Stimulated activated CD8-positive, alpha-beta memory T cell treated with anti-CD3 and anti-CD28 coated beads, Interleukin-15, amount 100 ng/mL, for 24 hours (primary cell): ENCODE measurements around the gene NEUROG3.

ENCODE experiments used
- DNase-seq: peaks from one replicate; pipeline ENCODE4 v3.0.0-alpha.2; 2020; ENCODE audit warnings: low read depth

Gene NEUROG3

DNA sequence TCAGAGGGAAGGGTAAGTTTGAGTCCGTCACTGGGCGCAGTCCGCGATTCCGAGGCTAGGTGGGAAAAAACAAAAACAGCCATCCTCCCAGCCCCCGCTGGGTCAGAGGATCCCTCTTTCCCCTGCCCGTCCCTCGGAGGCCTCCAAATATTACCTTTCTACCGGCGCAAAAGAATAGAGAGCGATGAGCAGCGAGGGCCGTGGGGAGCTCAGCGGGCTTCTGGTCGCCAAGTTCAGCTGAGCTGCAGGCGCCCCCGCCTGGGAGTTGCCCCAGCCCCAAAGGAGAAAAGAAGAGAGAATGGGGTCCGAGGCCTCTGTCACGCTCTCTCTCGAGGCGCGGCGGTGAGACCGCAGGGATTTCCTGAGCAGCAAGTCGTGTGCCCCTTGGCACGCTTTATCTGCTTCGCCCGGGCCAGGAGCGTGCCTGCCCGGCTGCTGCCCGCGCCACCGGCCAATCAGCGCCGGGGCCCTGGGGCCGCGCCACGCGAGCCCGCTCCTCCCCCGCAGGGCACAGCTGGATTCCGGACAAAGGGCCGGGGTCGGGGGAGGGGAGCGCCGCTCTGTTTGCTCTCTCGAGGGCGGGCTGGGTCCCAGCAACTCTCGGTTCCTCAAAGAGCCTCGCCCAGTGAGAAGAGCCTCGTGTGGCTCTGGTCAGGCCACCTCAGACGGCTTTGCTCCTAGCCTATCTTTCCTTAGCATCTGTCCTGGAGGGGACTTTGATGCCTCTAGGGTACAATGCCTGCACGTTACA lies at the start of gene NEUROG3:
TSS of gene NEUROG3 (minus strand) at position 367 of the 751 bp plus-strand sequence. CDS start 379 bp downstream, outside the sequence.
- DNase-seq = no peak

- no peak for DNase-seq
Observed at GRCh38 chr10:69620625-69621024, 47.4 kb upstream of the NEUROG3 start.

DNA sequence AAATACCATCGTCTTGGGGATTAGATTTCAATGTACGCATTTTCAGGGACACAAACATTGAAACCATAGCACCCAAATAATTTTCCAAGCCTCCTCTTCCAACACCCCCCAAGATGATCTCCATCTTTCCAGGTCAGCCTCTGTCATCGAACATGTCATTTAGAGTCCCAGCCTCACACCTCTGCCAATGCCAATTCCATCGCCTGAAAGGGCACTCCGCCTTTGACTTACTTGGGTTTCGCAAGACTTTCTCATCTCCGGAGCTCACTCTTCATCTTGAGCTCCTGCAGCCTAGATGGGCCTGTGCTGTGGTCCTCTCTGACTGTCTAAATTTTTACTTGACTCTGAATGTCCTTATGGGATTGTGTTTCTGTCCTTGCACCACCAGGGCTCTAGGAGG lies 46.4 kb upstream of the NEUROG3 start:
- no peak for DNase-seq

- DNase-seq = no peak
Observed at GRCh38 chr10:69618746-69619145, 45.5 kb upstream of the NEUROG3 start.

- DNase-seq = no peak
Observed at GRCh38 chr10:69616358-69616757, 43.1 kb upstream of the NEUROG3 start.

GRCh38 chr10:69614130-69614529 lies 40.9 kb upstream of the NEUROG3 start:
- no peak for DNase-seq

GRCh38 chr10:69612760-69613159 lies 39.5 kb upstream of the NEUROG3 start:
- no peak for DNase-seq

GRCh38 chr10:69609077-69609476 lies 35.9 kb upstream of the NEUROG3 start:
- DNase-seq = no peak

- no peak for DNase-seq
Observed at GRCh38 chr10:69600761-69601330, 27.6 kb upstream of the NEUROG3 start.

DNA sequence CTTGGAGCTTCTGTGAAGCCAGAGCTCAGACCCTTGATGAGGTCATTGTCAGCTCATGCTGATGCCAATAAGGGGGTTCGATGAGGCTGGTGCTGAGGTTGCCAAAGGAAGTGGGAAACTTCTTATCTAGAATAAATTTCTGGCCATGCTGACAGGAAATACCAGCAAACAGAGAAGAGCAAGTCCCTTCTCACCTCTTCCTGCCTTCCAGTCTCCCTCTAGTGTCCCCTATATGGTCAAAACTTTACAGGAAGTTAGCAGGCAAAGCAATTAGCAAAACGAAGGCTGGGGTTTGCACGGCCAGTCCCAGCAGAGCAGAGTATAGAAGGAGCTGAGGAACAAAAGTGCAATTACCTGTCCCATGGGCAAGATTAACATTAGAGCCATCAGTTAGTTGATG lies 15.1 kb upstream of the NEUROG3 start:
- no peak for DNase-seq

DNA sequence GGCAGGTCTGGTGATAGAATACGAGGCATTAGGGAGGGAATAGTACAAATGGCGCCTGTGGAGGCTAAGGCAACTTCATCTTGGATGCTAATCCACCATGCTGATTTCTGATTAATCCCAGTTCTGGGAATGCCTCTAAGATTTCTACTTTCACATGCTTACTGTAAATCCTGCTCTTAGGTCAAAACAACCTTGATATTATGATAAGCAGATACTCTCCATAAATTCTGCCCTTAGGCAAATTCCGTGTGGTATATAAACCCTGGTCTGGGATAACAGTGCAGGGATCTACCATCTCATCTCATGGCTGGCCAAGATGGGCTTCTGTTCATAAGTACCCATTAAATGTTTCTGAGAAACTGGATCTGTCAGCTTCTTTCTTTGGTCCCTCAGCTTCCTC lies 11.4 kb upstream of the NEUROG3 start:
- DNase-seq = no peak

DNA sequence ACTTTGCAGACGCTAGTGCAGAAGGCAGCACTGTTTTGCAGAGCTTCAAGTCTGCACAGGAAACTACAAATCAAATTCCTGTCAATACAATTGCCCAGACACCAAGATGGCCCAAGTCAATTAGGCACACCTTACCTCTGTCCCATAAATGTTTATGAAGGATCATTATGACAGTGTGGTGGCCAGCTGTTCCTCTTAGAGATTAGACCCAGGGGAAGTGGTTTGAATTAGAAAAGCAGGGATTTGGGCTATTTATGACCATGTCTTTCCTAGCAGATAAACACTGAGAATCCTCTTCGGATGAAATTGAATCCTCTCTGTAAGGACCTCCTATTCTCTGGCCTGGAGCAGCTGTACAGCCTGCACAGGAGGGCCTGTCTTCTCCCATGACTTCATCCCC lies 9.9 kb upstream of the NEUROG3 start:
- no peak for DNase-seq

GRCh38 chr10:69580435-69580834 lies 7.2 kb upstream of the NEUROG3 start:
- DNase-seq = no peak

DNA sequence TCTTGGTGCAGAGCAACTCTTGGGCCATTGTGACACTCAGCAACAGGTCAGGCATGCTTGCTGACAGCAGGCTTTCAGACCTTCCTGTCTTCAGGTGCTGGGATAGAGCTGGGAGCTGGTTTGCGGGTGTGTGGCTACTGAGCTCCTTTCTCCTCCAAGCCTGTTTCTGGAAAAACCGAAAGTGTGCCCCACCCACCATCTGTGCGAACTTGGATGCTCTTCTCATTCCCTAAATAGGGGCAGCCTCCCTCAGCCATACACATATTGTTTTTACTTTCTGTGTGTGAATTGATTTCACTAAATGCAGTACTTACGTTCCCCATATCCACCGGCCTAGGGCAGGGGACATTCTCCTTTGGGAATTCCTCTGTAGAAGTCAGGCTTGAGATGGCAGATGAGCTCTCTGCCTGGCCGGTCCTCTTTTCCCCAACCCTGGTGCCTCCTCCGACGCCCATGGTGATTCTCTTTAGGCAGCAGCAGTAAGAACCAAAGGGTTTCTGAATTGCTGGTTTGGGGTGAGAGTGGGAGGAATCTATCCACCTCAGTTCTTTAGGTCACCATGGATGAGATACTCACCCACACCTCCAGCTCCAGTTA lies 6.3 kb upstream of the NEUROG3 start:
- DNase-seq = no peak

- DNase-seq = no peak
Observed at GRCh38 chr10:69578508-69578991, 5.3 kb upstream of the NEUROG3 start.

DNA sequence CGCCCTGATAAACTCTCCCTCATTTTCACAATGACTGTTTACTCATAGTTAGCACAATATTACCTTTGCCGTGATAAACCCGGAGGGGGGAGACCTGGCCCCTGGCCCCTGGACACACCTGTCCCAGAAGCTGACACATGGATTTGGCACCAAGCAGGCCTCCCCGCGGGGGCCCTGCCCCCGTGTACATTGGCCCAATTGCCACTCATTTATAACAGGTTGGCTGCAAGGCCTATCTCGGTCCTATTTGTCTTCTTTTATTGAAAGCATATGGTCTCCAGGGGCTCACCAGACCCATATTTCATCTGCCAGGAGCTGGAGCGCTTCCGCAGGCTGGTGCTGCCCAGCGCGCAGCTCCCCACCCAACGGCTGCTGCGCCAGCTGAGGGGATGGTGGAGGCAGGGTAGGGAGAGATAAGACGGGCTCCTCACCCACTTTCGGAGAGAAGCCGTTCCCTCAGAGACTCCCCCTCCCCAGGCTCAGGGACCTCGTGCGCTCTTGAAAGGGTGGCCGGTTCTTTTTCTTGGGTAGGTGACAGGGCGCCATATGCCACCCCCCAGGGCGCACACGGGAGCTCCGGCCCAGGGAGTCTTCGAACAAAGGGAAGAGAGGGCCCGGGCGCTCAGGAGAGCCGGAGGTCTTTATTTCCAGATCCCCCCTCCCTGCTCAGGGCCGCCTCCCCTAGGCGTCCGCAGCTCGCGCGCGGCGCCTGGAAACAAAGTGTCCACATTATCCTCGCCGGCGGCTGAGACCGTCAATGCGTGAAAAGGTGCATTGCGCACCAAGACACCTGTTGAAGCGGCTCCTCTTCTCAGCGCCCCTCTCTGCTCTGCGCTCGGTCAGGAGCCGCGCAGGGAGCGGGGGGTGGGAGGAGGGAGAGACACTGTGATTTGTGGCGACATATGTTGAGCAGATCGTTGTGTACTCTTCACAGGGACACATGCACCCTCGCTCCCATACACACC lies 4.3 kb upstream of the NEUROG3 start:
- no peak for DNase-seq

GRCh38 chr10:69576334-69577011 lies 3.3 kb upstream of the NEUROG3 start:
- no peak for DNase-seq

GRCh38 chr10:69575164-69575722 lies 2.0 kb upstream of the NEUROG3 start:
- DNase-seq = no peak

- DNase-seq = no peak
Observed at GRCh38 chr10:69574571-69574978, 1.4 kb upstream of the NEUROG3 start.

GRCh38 chr10:69572159-69573055 lies 815 bp downstream of the NEUROG3 start:
- DNase-seq = no peak
